ENCODE data around the gene MPND. TPM values are rescaled to one million over a fixed set of nuclear protein-coding genes. Genes with fewer than 3 reads are reported as not detected.

Gene MPND
- total and polyA plus RNA-seq, 2 of the 13 experiments (the other 11 are each of a cell fraction or from before 2014, with no cell fraction given): 10.8 to 15.8 TPM

GRCh38 chr19:4400135-4400936 lies 57.0 kb downstream of the MPND start, which contains the start of gene SH3GL1 (continued):
- peak; percentile 90 for TF ChIP-seq SPEN (CRISPR knock-in tag; IDR thresholded peaks at IDR 0.05; ENCODE audit: low read depth)
- TF ChIP-seq ZNF331 (CRISPR knock-in tag; IDR thresholded peaks at IDR 0.05): peak; percentile 85
- TF ChIP-seq KAT2B (IDR thresholded peaks at IDR 0.05; ENCODE audit: borderline replicate concordance, low read depth, low read length): no peak
- peak; percentile 75 for TF ChIP-seq SP2 (CRISPR knock-in tag; IDR thresholded peaks at IDR 0.05)
- TF ChIP-seq GATAD1 (CRISPR knock-in tag; IDR thresholded peaks at IDR 0.05): peak; percentile 89
- no peak for TF ChIP-seq ZNF749 (CRISPR knock-in tag; IDR thresholded peaks at IDR 0.05; ENCODE audit: borderline replicate concordance)
- peak; percentile 32; the same call in 1 of the 2 replicates for TF ChIP-seq HNF4A (CRISPR knock-in tag; IDR thresholded peaks at IDR 0.05)
- peak; percentile 64; the same call in 1 of the 2 replicates for TF ChIP-seq ARNTL (CRISPR knock-in tag; IDR thresholded peaks at IDR 0.05)
- no peak for TF ChIP-seq PAF1 (CRISPR knock-in tag; IDR thresholded peaks at IDR 0.05)
- TF ChIP-seq EED (CRISPR knock-in tag; IDR thresholded peaks at IDR 0.05): no peak
- TF ChIP-seq ZNF614 (CRISPR knock-in tag; IDR thresholded peaks at IDR 0.05; ENCODE audit: borderline replicate concordance): peak; percentile 36; the same call in 1 of the 2 replicates
- TF ChIP-seq LCORL (IDR thresholded peaks at IDR 0.05): no peak
- TF ChIP-seq LCORL (CRISPR knock-in tag; IDR thresholded peaks at IDR 0.05): no peak
- no peak for TF ChIP-seq ZSCAN12 (CRISPR knock-in tag; IDR thresholded peaks at IDR 0.05)
- TF ChIP-seq ZNF788 (CRISPR knock-in tag; IDR thresholded peaks at IDR 0.05; ENCODE audit: borderline replicate concordance): peak; percentile 66; the same call in 1 of the 2 replicates
- TF ChIP-seq ZMYM3 (CRISPR knock-in tag; IDR thresholded peaks at IDR 0.05): peak; percentile 52; the same call in 1 of the 2 replicates
- peak; percentile 87 for TF ChIP-seq GATAD2A (CRISPR knock-in tag; IDR thresholded peaks at IDR 0.05)
- TF ChIP-seq BRCA1 (CRISPR knock-in tag; IDR thresholded peaks at IDR 0.05): no peak
- TF ChIP-seq KDM4B (CRISPR knock-in tag; IDR thresholded peaks at IDR 0.05): peak; percentile 88
- peak; percentile 59; the same call in 1 of the 2 replicates for TF ChIP-seq ZFP1 (CRISPR knock-in tag; IDR thresholded peaks at IDR 0.05)
- TF ChIP-seq MAZ (IDR thresholded peaks at IDR 0.05; ENCODE audit: borderline replicate concordance, low read depth, low read length): no peak
- peak; percentile 76; the same call in 1 of the 2 replicates for TF ChIP-seq MAZ (CRISPR knock-in tag; IDR thresholded peaks at IDR 0.05; ENCODE audit: low read depth)
- peak; percentile 96 for TF ChIP-seq TFDP1 (CRISPR knock-in tag; IDR thresholded peaks at IDR 0.05; ENCODE audit: borderline replicate concordance)
- TF ChIP-seq UBTF (CRISPR knock-in tag; IDR thresholded peaks at IDR 0.05): peak; percentile 57; the same call in 1 of the 2 replicates
- no peak for TF ChIP-seq ZSCAN25 (CRISPR knock-in tag; IDR thresholded peaks at IDR 0.05)
- peak; percentile 97 for TF ChIP-seq KDM2A (CRISPR knock-in tag; IDR thresholded peaks at IDR 0.05; ENCODE audit: borderline replicate concordance, low read depth)
- TF ChIP-seq ZNF430 (CRISPR knock-in tag; IDR thresholded peaks at IDR 0.05): no peak
- no peak for TF ChIP-seq SMARCC2 (IDR thresholded peaks at IDR 0.05)
- TF ChIP-seq HNRNPUL1 (IDR thresholded peaks at IDR 0.05; ENCODE audit: low read depth, low read length): no peak
- peak; percentile 79; the same call in 1 of the 2 replicates for TF ChIP-seq CBFB (CRISPR knock-in tag; IDR thresholded peaks at IDR 0.05)

All from HepG2 (cell line).